NCI-H510A treated with DMSO at 0.1 percent for 48 hours (cell line): ENCODE data around the gene GALNT9.
"Not testable (repeated sequence)": the region's sequence is repeated elsewhere in the genome, so short reads cannot be mapped to it uniquely, and the experiment has no call there.

ENCODE experiments used
- DNase-seq: peaks from one replicate; lab custom pipeline; 2025; lab: John Stamatoyannopoulos, UW

The GALNT9 gene

DNA sequence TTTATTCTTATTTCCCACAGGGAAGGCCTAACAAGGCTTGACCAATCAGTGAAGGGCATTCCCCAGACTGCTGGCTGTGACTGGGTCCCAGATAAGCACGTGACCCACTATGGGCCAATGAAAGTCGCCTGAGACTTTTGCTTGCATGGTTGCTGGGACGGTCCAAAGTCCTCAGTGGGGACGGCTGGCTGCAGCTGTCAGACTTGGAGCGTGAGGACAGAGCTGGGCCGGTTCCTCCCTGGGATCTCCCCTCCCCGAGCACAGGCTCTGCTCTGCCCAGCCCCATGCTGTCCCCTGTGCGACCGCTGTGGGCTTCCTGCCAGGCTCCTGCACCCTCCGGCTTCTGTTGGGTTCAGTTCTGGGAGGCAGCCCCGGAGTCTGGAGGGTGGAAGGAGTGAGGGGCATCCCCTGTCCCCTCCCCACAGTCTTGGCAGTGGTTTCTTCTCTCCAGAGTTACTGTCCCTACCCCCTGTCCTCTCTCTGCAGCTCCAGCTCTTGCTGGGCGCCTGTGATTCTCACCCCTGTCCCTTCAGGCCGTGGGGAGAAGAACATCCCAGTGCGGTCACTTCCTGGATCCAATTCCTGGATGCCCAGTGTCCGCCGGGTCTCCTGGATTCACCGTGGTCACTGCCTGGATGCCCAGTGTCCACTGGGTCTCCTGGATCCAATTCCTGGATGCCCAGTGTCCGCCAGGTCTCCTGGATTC lies 50.1 kb downstream of the GALNT9 start:
- no peak for DNase-seq

DNA sequence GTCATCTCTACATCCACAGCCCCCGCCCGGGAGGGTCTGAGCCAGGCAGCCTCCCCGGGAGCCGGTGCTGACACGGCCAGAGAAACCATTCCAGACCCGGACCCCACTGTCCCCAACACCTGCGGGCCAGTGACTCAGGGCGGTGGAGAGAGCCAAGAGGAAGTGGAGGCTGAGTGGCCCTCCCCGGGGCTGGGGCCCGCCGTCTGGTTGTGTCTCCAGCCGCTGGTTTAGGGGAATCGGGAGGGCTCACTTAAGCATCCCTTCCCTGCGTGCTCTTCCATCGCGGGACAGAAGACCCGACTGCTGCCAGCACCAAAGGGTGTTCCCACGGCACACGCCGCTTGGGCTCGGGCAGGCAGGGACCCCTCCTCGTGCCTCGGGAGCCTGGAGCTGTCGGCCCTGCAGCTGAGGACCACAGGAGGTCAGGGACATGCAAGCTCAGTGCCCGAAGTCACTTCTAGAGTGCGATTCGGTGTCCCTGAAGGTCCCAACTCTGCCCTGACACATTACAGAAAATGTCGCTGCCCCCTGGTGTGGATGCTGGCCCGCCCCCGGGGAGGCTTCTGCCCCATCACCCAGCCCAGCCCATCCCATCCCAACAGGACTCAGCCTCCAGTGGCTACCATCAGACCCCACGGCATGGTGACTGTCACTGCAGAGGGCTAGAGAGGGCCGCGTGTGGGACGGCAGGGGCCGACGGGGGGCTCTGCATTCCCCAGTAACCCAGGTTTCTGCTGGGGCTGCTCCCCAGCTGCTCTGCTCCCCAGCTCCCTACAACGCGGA lies 50.8 kb downstream of the GALNT9 start:
- DNase-seq = no peak

DNA sequence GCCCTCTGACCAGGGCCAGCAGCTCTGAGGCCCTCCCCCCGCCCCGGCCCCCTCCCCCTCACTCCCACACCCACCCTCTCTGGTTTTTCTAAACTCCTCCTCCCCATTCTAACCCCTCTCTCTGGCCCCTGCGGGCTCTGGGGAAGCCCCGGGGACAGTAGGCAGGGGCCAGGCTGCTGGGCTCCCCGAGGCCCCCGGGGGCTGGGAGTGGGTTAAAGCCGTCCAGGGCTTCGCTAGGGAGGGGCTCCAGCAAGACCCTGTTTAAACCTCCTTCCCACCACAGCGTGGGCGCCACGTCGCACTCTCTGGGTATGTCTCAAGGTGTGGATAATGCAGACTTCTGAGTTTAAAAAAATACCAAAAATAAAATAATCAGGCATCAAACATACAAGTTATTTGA lies 51.4 kb downstream of the GALNT9 start:
- DNase-seq = no peak

DNA sequence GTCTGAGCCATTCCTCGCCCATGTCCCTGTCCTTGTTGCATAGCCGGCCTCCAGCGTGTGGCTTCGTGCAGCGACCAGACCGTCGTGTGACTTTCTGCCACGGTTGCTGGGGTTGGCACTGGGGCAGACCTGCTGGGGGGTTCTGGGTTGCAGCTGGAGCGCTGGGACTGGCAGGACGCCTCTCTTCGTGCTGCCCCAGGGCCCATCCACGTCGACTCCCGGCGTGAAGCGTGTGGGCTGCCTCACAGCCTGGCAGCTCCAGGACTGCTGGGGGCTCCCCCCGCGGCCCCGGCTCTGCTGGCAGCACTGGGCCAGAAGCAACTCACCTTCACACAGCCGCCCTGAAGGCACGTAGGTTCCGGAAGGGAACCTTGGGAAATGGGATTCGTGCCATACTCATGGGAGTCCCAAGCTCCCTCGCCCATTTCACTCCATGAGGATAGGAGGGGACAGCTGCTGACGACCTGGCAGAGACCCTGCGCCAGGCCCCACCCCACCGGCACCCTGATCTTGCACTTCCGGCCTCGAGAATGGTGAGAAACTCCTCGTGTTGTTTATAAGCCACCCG lies 51.9 kb downstream of the GALNT9 start:
- no peak for DNase-seq

DNA sequence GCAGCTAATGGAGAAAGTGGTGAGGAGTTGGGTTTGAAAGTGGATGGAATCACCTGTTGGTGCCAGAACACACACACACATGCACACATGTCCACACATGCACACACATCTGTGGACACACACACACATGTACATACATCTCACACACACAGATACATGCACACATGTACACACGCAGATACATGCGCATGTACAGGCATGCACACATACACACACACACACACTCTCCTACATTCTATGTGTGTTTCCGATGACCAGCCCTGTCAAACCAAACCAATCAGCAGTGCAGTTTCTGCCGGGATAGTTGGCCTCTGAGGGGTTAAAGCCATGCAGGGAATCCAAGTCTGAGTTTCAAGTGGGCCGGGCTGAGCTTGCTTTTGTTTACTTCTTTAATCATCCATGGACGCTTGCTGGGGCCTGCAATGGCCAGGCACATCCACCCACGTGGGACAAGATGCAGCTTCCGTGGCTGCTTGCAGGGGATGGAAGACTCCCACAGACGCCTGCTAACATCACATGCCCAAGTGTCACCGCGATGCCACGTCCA lies 52.5 kb downstream of the GALNT9 start:
- DNase-seq = no peak

DNA sequence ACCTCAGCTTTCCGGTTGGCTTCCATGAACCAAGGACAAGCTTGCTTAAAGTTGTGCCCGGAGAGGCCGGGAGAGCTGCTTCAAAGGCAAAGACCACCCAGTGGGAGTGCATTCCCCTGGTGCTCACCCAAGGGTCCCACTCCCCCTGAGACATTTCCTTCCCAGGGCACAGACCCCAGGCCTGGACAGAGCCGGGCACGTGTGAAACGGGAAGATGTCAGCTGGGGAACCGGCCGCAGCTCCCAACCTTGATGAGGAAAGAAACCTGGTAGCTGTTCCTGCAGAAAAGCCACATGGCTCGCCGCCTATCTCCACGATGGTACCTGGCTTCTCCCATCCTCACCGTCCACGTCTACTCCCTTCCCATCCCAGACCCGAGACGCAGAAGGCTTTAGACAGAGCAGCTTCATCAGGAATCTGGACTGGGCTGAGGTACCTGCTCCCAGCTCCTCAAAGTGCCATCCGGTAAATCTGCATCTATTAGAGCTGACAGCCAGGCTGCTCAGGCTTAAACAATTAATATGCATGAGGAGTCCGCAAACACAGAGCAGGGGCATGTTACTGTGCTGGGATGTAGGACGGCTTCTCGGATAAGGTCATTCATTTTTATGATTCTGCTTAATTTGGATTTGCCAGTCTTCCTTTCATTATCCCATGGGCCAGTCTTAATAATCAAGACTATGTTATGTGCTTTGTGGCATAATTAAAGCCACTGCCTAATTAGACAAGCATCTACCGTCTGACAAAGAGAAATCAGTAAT lies 53.1 kb downstream of the GALNT9 start:
- DNase-seq = no peak

DNA sequence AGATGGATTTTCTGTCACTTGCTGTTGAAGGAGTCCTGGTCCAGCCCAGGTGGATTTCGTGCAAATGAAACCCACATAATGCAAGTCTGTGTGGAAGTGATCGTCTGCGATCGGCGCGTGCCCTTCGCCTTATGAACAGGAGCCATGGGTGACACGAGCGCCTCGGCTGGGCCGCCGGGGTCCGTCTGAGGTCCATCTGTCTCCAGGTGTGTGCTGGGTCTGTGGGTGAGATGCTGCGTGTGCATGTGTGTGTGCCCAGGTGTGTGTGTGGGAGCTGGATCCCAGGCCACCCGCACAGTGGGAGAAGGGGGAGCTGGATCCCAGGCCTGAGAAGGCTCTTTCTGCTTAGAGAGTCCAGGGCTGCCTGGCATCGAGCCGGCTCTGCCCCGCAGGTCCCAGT lies 53.8 kb downstream of the GALNT9 start:
- no peak for DNase-seq

DNA sequence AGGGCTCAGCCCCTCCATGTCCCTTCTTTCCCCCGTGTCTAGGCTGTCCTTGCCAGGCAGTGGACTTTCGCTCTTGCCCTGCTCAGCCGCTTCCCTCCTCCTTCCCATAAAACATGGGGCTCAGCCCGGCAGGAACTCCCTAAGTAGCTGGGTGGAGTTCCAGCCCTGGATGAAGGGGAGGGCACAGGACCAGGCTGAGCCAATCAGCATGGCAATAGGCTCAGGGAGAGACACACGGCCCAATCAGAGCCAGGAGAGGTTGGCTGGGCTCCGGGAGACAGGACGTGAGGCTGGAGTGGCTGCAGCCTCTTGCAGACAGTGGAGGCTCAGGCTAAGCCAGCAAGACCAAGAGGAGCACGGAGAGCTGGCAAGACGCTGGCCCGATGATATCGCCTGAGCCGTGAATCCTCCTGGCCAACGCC lies 54.3 kb downstream of the GALNT9 start:
- no peak for DNase-seq

DNA sequence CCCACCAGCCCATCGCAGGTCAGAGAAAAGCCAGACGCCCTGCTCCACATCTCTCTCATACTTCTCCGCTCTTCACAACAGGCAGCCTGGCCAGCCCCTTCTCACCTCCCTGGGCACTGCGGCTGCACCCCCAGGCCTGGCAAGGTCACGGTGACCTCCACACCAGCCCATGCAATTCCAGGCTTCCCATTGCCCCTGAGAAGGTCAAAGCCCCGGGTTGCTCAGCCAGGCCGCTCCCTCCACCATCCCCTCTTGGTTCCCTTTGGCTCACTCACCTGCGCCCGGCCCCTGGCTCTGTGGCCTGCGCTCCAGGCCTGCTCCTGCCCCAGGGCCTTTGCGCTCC lies 55.4 kb downstream of the GALNT9 start:
- DNase-seq = no peak

DNA sequence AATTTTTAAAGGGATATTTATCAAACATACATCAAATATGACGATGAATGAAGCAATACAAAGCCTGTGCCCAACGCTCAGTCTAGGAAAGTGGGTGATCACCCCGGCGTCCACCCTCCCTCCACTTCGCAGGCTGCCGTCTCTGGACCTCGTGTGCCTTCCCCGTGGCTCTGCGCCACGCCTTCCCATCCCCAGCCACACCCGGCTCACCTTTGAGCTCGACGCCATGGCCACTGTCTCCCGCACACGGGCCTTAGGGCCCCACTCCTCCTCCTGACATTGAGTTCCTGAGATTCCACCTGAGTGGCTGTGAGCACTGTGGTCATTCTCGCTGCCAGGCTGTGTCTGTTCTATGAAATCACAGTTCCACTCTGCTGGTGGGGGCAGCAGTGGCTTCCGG lies 56.7 kb downstream of the GALNT9 start:
- no peak for DNase-seq

DNA sequence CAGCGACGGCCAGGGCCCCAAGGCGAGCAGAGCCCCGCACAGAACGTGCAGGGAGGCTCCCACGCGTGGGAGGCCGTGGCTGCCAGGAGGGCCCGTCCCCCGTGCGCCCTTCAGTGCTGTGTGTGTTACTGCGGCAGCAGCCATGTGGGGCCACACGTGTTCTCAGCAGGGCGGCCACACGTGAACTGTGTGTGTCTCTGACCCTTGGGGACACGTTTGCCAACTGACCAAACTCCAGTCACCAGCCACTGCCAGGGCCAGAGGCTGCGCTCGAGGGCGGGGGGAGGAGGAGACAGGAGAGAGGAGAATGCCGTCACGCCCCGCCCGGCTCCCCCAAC lies 57.7 kb downstream of the GALNT9 start:
- DNase-seq = no peak

DNA sequence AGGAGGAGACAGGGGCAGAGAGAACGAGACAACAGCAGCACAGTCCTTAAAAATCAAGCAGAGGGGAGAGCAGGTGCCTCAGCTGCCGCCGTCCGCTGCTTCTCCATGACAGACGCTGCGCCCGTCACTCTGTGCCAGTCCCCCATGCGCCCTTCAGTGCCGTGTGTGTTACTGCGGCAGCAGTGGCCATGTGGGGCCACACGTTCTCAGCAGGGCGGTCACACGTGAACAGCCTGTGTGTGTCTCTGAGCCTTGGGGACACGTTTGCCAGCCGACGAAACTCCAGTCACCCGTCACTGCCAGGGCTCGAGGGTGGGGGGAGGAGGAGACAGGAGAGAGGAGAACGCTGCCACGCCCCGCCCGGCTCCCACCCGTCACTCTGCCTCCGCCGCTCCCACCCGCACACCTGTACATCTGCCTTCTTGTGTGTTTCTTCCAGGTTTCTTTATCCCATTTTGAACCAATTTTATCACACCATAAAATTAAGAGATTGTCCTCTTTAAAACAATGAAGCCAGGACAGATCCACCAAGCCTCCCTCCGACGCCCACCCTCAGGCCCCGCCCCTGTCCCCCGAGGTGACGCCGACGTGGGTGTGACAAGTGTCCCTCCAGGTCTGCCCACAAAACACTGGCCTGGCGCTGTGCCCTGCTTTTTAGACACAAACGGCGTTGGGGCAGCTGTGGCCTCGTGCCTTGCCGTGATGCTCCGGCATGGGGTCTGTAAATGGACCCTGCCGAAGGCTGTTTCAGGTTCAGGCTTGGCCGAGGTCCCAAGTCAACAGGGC lies 58.2 kb downstream of the GALNT9 start:
- no peak for DNase-seq

DNA sequence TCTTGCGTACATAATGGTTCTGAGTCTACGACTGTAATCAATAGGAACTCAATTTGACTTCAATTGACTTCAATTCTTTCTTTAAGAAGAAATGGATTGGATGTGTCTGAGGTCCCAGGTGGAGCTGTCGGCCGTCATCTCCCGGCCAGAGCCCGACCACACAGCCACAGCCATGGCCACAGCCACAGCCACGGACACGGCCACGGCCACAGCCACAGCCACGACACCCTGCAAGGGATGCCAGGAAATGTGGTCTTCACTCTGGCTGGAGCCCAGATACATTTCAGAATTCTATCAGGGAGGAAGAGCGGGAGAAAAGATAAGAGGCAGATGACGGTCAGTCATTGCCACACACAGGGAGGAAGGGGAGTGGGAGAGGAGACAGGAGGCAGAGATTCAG lies 58.9 kb downstream of the GALNT9 start:
- DNase-seq = no peak

DNA sequence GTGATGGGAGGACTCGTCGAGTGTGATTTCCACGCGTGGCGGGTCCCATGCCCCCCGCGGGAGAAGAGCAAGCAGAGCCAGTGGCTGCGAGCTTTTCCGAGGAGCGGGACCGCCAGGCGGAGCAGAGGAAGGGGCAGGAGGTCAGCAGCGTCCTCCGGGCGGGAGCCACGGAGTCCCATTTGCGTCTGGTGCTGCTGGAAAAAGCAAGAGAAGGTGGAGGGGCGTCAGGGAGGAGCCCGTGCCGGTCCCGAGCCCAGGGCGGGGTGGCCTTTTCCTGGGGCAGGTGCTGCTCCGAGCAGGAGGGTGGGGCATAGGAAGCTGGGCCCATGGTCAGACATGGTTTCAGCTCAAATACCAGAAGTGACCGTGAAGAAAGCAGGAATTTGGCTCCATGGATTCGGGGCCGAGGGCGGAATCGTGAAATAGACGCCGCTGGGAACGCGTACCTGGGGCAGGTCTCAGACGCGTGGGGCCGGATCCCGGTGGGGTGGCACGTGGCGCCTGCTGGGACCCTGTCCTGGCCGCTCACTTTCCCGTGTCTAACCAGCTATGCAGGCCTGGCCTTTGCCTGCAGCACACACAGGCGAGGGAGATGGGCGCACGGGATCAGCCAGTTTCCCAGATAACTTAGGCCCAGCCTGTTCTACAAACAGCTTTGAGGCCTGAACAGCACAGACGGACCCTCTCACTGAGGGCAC lies 60.0 kb downstream of the GALNT9 start:
- DNase-seq = no peak

DNA sequence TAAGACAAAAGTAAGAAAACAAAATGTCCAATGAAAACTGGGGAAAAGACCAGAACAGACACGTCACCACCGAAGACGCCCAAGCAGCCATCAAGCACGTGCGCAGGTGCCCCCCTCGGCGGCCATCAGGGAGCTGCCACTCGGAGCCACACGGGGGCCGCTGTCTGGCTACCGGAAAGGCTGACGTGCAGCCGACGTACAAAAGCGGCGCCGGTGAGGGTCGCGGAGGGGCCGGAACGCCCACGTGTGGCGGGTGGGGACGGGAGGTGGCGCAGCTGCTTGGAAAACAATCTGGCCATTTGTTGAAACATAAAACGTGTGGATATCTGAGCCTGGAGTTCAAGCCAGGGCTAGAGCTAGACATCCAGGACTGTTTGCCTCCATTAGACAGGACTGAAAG lies 60.7 kb downstream of the GALNT9 start:
- no peak for DNase-seq

DNA sequence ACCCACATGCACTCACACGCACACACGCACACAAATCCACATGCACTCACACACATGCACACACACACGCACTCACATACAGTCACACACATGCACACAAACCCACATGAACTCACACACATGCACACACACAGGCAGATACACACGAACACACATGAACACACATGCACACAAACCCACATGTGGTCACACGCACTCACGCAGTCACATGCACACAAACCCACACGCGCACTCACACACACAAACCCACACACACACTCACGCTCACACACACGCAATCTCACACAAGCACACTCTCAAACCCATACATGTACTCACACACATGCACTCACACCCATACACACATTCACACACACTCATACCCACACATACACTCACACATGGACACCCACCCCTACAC lies 61.5 kb downstream of the GALNT9 start:
- DNase-seq = no peak

DNA sequence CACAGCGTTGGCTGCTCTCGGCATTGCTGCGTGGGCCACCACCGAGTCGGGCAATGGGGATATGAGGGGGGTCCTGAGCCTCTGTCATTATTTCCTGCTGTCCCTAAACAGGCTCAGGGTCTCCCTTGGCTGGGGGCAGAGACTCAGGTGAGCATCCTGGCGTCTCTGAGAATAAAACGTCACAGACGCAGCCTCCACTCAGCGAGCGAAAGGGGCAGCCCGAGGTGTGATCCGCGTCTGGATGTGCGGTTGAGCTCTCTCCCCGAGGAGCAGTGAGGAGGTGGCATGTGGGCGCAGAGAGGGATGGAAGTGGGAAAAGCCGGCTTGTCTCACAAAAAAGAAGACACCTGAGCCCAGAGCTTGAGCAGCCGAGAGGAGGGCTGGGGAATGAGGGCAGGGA lies 62.6 kb downstream of the GALNT9 start:
- no peak for DNase-seq

DNA sequence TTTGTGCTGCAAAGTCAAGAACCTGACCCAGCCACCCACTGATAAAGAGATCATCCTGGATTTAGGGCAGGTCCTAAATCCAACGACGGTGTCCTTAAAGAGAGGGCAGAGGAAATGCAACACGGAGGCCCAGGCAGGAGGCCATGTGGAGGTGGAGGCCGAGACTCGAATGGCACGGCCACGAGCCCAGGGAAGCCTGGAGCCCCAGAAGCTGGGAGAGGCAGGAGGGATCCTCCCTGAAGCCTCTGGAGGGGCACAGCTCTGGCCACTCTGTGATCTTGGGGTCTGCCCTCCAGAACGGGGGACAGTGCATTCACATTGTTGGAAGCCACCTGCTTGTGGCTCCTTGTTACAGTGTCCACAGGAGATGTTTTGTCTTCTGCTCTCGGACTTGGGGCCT lies 63.0 kb downstream of the GALNT9 start:
- DNase-seq = no peak

DNA sequence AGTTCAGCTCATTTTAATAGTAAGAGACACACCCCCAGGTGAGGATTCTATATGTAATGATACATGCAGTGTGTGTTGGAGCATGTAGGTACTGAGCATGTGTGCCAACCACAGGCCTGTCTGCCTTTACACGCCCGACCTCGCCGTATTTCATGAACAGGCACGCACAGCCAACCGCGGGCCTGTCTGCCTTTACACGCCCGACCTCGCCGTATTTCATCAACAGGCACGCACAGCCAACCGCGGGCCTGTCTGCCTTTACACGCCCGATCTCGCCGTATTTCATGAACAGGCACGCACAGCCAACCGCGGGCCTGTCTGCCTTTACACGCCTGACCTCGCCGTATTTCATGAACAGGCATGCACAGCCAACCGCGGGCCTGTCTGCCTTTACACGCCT lies 63.6 kb downstream of the GALNT9 start:
- DNase-seq = not testable (repeated sequence)

DNA sequence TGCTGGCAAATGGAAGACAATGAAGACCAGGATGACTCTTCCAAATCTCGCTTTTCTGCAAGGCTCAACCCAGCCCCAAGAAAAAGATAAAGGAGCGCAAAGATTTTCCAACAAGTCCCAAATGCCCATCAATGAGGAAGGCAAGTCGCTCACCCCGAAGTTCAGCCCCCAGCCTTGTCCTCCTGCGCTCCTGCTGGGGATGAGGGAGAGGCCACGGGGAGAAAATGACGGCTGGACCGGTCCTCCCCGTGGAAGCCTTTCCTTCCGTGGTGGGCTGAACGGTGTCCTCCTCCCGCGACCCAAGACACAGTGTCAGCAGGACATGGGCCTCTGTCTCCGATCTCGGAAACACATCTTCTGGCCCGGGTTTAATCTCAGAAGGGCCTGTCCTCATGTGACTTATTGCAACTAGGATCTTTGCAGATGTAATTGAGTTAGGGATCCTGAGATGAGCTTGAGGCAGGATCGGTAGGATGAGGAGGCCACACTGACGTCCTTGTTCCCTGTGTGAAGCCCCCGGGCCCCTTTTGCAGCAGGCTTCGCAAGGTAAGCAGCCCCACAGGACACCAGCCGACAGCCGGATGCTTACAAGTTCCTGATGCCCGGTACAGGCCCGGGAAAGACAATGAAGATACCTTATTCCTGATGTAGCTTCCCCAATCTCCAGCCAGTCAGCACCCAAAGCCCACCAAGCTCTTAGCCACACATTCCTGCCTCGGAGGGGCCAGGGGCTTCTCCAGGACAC lies 64.2 kb downstream of the GALNT9 start:
- DNase-seq = no peak
